IMR-90 (cell line): Measurements from ENCODE around the gene TXNDC5. TPM values are rescaled to one million over a fixed set of nuclear protein-coding genes. Genes with fewer than 3 reads are reported as not detected.

ENCODE experiments used
- ATAC-seq: fragments of 200-7000 bp; cut with Tn5 transposase; 2 replicates; pipeline ENCODE4 v1.9.1; 2020; ENCODE audit warnings: low read depth, mild to moderate bottlenecking, moderate library complexity
- BruUV-seq: library from RNA; stranded (reverse); fragments of 400-500 nt; replicated peaks from 2 replicates; lab custom pipeline; 2021; lab: Mats Ljungman, UMichigan
- CTCF ChIA-PET: fragments of 300-600 bp; formaldehyde crosslinking; extraction: SDS; loops from one replicate; lab custom pipeline; 2021; ENCODE audit warnings: antibody characterized with exemption; lab: Yijun Ruan, JAX
- POLR2A ChIA-PET: fragments of 300-600 bp; sonication (Branson Sonifier 250); formaldehyde crosslinking; loops from one replicate; lab custom pipeline; 2022; ENCODE audit warnings: antibody characterized with exemption; ENCODE audit not compliant: unreplicated experiment; lab: Charles Lee
- DNase-seq: peaks from one replicate; pipeline ENCODE4 v3.0.0; 2013
- H2AFZ ChIP-seq: replicated peaks from 2 replicates; pipeline ENCODE3; 2013; ENCODE audit warnings: low read length, mild to moderate bottlenecking; ENCODE audit not compliant: poor library complexity
- H2AK5ac ChIP-seq: 2 replicates; pipeline ENCODE4 v1.6.1; 2013; ENCODE audit warnings: low read depth, low read length, inconsistent platforms
- H2AK9ac ChIP-seq: replicated peaks from 2 replicates; pipeline ENCODE3; 2013; ENCODE audit warnings: mild to moderate bottlenecking, low read depth, low read length, moderate library complexity; ENCODE audit not compliant: poor library complexity
- H2BK120ac ChIP-seq: 2 replicates; pipeline ENCODE4 v1.6.1; 2013; ENCODE audit warnings: low read depth, low read length, inconsistent platforms
- H2BK15ac ChIP-seq: 3 replicates; pipeline ENCODE4 v1.6.1; 2013; ENCODE audit warnings: low read depth, low read length, inconsistent platforms
- H2BK20ac ChIP-seq: 2 replicates; pipeline ENCODE4 v1.6.1; 2013; ENCODE audit warnings: low read depth, mild to moderate bottlenecking, inconsistent platforms, low read length, moderate library complexity
- H2BK5ac ChIP-seq: 2 replicates; pipeline ENCODE4 v1.6.1; 2013; ENCODE audit warnings: mild to moderate bottlenecking, low read depth, low read length, inconsistent platforms; ENCODE audit not compliant: poor library complexity, severe bottlenecking
- H3K14ac ChIP-seq: replicated peaks from 2 replicates; pipeline ENCODE4 v1.6.1; 2013; ENCODE audit warnings: low read depth, low read length, inconsistent platforms
- H3K18ac ChIP-seq: 2 replicates; pipeline ENCODE4 v1.6.1; 2013; ENCODE audit warnings: low read depth, low read length, control low read depth
- H3K23ac ChIP-seq: 2 replicates; pipeline ENCODE4 v1.6.1; 2013; ENCODE audit warnings: low read depth, low read length, inconsistent platforms
- H3K27ac ChIP-seq: 2 replicates; pipeline ENCODE4 v1.5.1; 2013; ENCODE audit warnings: mild to moderate bottlenecking, control low read depth, low read length; ENCODE audit not compliant: insufficient read depth
- H3K27me3 ChIP-seq: 2 replicates; pipeline ENCODE4 v1.6.1; 2013; ENCODE audit warnings: low read length; ENCODE audit not compliant: control insufficient read depth, insufficient read depth
- H3K36me3 ChIP-seq: 2 replicates; pipeline ENCODE4 v1.6.1; 2013; ENCODE audit warnings: low read length, mixed read lengths; ENCODE audit not compliant: control insufficient read depth, insufficient read depth
- H3K4ac ChIP-seq: 2 replicates; pipeline ENCODE4 v1.6.1; 2013; ENCODE audit warnings: low read depth, low read length, inconsistent platforms
- H3K4me1 ChIP-seq: 2 replicates; pipeline ENCODE4 v1.6.1; 2013; ENCODE audit warnings: low read length, mixed read lengths; ENCODE audit not compliant: control insufficient read depth, insufficient read depth
- H3K4me2 ChIP-seq: 2 replicates; pipeline ENCODE4 v1.6.1; 2013; ENCODE audit warnings: low read depth, mild to moderate bottlenecking, control low read depth, low read length, moderate library complexity
- H3K4me3 ChIP-seq: 2 replicates; pipeline ENCODE4 v1.5.1; 2013; ENCODE audit warnings: low read depth, mild to moderate bottlenecking, control low read depth, low read length, moderate library complexity; ENCODE audit not compliant: insufficient read depth
- H3K56ac ChIP-seq: 2 replicates; pipeline ENCODE4 v1.6.1; 2013; ENCODE audit warnings: low read length, inconsistent platforms; ENCODE audit not compliant: insufficient read depth; ENCODE audit errors: extremely low read depth
- H3K79me1 ChIP-seq, 2 experiments: 2 replicates each; pipeline ENCODE4 v1.6.1; 2013; ENCODE audit warnings: low read length in 2 of 2, inconsistent platforms in 1 of 2, low read depth in 1 of 2
- H3K9ac ChIP-seq: 2 replicates; pipeline ENCODE4 v1.6.1; 2013; ENCODE audit warnings: low read depth, low read length, control low read depth
- H3K9me1 ChIP-seq: 2 replicates; pipeline ENCODE4 v1.6.1; 2013; ENCODE audit warnings: low read length, inconsistent platforms; ENCODE audit not compliant: insufficient read depth
- H3K9me3 ChIP-seq: 2 replicates; pipeline ENCODE4 v1.6.1; 2013; ENCODE audit warnings: low read length; ENCODE audit not compliant: control insufficient read depth, insufficient read depth
- H4K20me1 ChIP-seq: 2 replicates; pipeline ENCODE4 v1.6.1; 2013; ENCODE audit warnings: low read length, inconsistent platforms; ENCODE audit not compliant: insufficient read depth
- H4K5ac ChIP-seq: 2 replicates; pipeline ENCODE4 v1.6.1; 2013; ENCODE audit warnings: mild to moderate bottlenecking, low read depth, low read length, control low read depth
- H4K8ac ChIP-seq, 2 experiments: 2 replicates each; pipeline ENCODE4 v1.6.1; 2013; ENCODE audit warnings: low read depth in 2 of 2, low read length in 2 of 2, control low read depth in 1 of 2, inconsistent platforms in 1 of 2
- H4K91ac ChIP-seq: 2 replicates; pipeline ENCODE4 v1.6.1; 2013; ENCODE audit warnings: low read depth, low read length, inconsistent platforms; ENCODE audit not compliant: insufficient read depth
- BHLHE40 ChIP-seq: fragments of 150-350 bp; IDR thresholded peaks from 2 replicates; pipeline ENCODE4 v1.6.1; 2016; ENCODE audit warnings: mild to moderate bottlenecking, low read depth, low read length
- CEBPB ChIP-seq: IDR thresholded peaks from 2 replicates; pipeline ENCODE4 v1.6.1; 2012; ENCODE audit warnings: low read depth, low read length, improper control_type of control experiment
- CHD1 ChIP-seq: IDR thresholded peaks from 2 replicates; pipeline ENCODE4 v1.6.1; 2012; ENCODE audit warnings: low read depth, low read length, improper control_type of control experiment
- CTCF ChIP-seq: conservative IDR thresholded peaks from 2 replicates; pipeline ENCODE4 v1.5.1; 2012; ENCODE audit warnings: mild to moderate bottlenecking, low read depth, low read length, improper control_type of control experiment
- ELK1 ChIP-seq: fragments of 150-350 bp; IDR thresholded peaks from 2 replicates; pipeline ENCODE4 v1.6.1; 2016; ENCODE audit warnings: low read depth, mild to moderate bottlenecking, low read length, moderate library complexity, borderline replicate concordance
- FOS ChIP-seq: fragments of 150-350 bp; IDR thresholded peaks from 2 replicates; pipeline ENCODE4 v1.6.1; 2016; ENCODE audit warnings: low read depth, low read length
- MAFK ChIP-seq: IDR thresholded peaks from 2 replicates; pipeline ENCODE4 v1.6.1; 2012; ENCODE audit warnings: low read depth, low read length, improper control_type of control experiment
- MXI1 ChIP-seq: IDR thresholded peaks from 2 replicates; pipeline ENCODE4 v1.6.1; 2012; ENCODE audit warnings: low read depth, mild to moderate bottlenecking, low read length, moderate library complexity, borderline replicate concordance
- NFE2L2 ChIP-seq: fragments of 150-350 bp; IDR thresholded peaks from 2 replicates; pipeline ENCODE4 v1.6.1; 2016; ENCODE audit warnings: low read depth, mild to moderate bottlenecking, low read length
- POLR2A ChIP-seq: IDR thresholded peaks from 2 replicates; pipeline ENCODE4 v1.6.1; 2012; ENCODE audit warnings: mild to moderate bottlenecking, low read depth, low read length
- RAD21 ChIP-seq: IDR thresholded peaks from 2 replicates; pipeline ENCODE4 v1.6.1; 2012; ENCODE audit warnings: low read length, improper control_type of control experiment
- RCOR1 ChIP-seq: IDR thresholded peaks from 2 replicates; pipeline ENCODE4 v1.6.1; 2012; ENCODE audit warnings: mild to moderate bottlenecking, low read length, improper control_type of control experiment; ENCODE audit not compliant: insufficient replicate concordance
- RFX5 ChIP-seq: IDR thresholded peaks from 2 replicates; pipeline ENCODE4 v1.8.0; 2012; ENCODE audit warnings: low read depth, mild to moderate bottlenecking, low read length, moderate library complexity
- SMC3 ChIP-seq: fragments of 150-350 bp; IDR thresholded peaks from 2 replicates; pipeline ENCODE4 v1.6.1; 2016; ENCODE audit warnings: low read depth, mild to moderate bottlenecking, antibody characterized with exemption, low read length, moderate library complexity
- USF2 ChIP-seq: fragments of 150-350 bp; IDR thresholded peaks from 2 replicates; pipeline ENCODE4 v1.6.1; 2017; ENCODE audit warnings: mild to moderate bottlenecking, antibody characterized with exemption, low read length, low read depth
- WGBS, 2 experiments: methylation state at CpG; one replicate each; pipeline versions ENCODE4 v1.1.5 to v1.1.7; 2013; ENCODE audit warnings: missing lambda C conversion rate in 2 of 2; ENCODE audit not compliant: insufficient read length in 1 of 2; ENCODE audit errors: extremely low coverage in 2 of 2; 5-methylcytosine and 5-hydroxymethylcytosine counted together
- dilution Hi-C: fragments of 300-500 bp; cut with HindIII; formaldehyde crosslinking; loops from one replicate; pipeline ENCODE4 v1.14.3; 2018; ENCODE audit warnings: low sequenced_read_pairs; ENCODE audit not compliant: unreplicated experiment
- in situ Hi-C: fragments of 300-500 bp; cut with MboI; formaldehyde crosslinking; loops from 3 replicates; pipeline ENCODE4 v1.14.3; 2019; ENCODE audit warnings: low sequenced_read_pairs, inconsistent platforms, mixed read lengths
- intact Hi-C: fragments of 100-400 bp; cut with micrococcal nuclease; formaldehyde crosslinking; loops from 2 replicates; pipeline ENCODE4 v1.10.0; 2022
- polyA plus RNA-seq, 3 experiments: library from polyadenylated mRNA; depleted of rRNA; stranded (reverse); fragments of >200 nt; gene quantifications; 2 replicates each; pipeline ENCODE4 v1.2.3, GENCODE V29; 2012; ENCODE audit warnings: low replicate concordance in 1 of 3
- total RNA-seq: library from RNA; depleted of rRNA; stranded (reverse); fragments of >200 nt; gene quantifications from 2 replicates; pipeline ENCODE4 v1.2.3, GENCODE V29; 2012

The TXNDC5 gene
- total and polyA plus RNA-seq, 2 of the 4 experiments (the other 2 are of a cell fraction): 274 to 439 TPM

- no peak overlapping the region for H3K56ac ChIP-seq
- H2AK5ac ChIP-seq: no peak overlapping the region
- no peaks in the 10 kb centered on the region for H3K36me3 ChIP-seq
- H3K9ac ChIP-seq: no peak overlapping the region
- no peak for TF ChIP-seq RCOR1
- TF ChIP-seq RAD21: no peak
- TF ChIP-seq CTCF: no peak
- no peak for TF ChIP-seq RFX5
- TF ChIP-seq MXI1: no peak
- TF ChIP-seq NFE2L2: no peak
- no peak for TF ChIP-seq CHD1
- no peak for TF ChIP-seq SMC3
- no peak for TF ChIP-seq BHLHE40
- TF ChIP-seq ELK1: no peak
- TF ChIP-seq POLR2A: no peak
- TF ChIP-seq USF2: no peak
- TF ChIP-seq MAFK: no peak
- no peak for TF ChIP-seq CEBPB
- TF ChIP-seq FOS: no peak
- H3K9me1 ChIP-seq: no peaks in the 10 kb centered on the region
- no peak overlapping the region for H3K4ac ChIP-seq
- peaks cover 7% of the 10 kb centered on the region for H3K27me3 ChIP-seq
- H2AK9ac ChIP-seq: no peak overlapping the region
- no peak overlapping the region for H2BK15ac ChIP-seq
- no peak overlapping the region for H3K14ac ChIP-seq
- no peak overlapping the region for H4K5ac ChIP-seq
- dilution Hi-C loops (no loop called here), intact Hi-C loops (no loop called here), in situ Hi-C loops (no loop called here)
- no peak overlapping the region for H2BK5ac ChIP-seq
- no peak for ATAC-seq
- H4K91ac ChIP-seq: no peak overlapping the region
- H3K23ac ChIP-seq: no peak overlapping the region
- H2BK120ac ChIP-seq: no peak overlapping the region
- CTCF ChIA-PET: no interaction called here
- 40% methylated on average over 1 of the region's 4 CpGs; no CpG with 5 or more reads in 1 of the 2 experiments for WGBS, 2 experiments
- no peak overlapping the region for H3K27ac ChIP-seq
- no peak overlapping the region for H3K4me3 ChIP-seq
- no peak for DNase-seq
- H4K8ac ChIP-seq: no peak overlapping the region
- no peak overlapping the region for H2BK20ac ChIP-seq
- H3K9me3 ChIP-seq: no peaks in the 10 kb centered on the region
- no peaks in the 10 kb centered on the region for H3K4me1 ChIP-seq
- no peaks in the 10 kb centered on the region for H4K20me1 ChIP-seq
- BruUV-seq: no TSS peak
- no peak overlapping the region for H3K4me2 ChIP-seq
- POLR2A ChIA-PET: no interaction called here
- no peak overlapping the region for H2AFZ ChIP-seq
- no peaks in the 10 kb centered on the region for H3K79me1 ChIP-seq
- H3K18ac ChIP-seq: no peak overlapping the region
These were observed 28.1 kb upstream of the TXNDC5 start for GRCh38 chr6:7938562-7939183.
